Heart left ventricle (tissue), 13 donors: ENCODE data around the gene TBCE.

Source experiments
- POLR2A ChIP-seq, 2 donors: fragments of 450-650 bp; IDR thresholded peaks; one replicate each; pipeline ENCODE4 v1.6.1; 2017; ENCODE audit warnings: antibody characterized with exemption in 2 of 2, mild to moderate bottlenecking in 2 of 2, moderate library complexity in 2 of 2
- TF ChIP-seq, protein P1 (sequence below), 12 donors: fragments of 200-600 bp; sonication (generic) in 4 of 12; IDR thresholded peaks; one replicate each; pipeline versions ENCODE4 v1.5.0 to v1.8.0; 2018 to 2022; ENCODE audit warnings: antibody characterized with exemption in 12 of 12, mild to moderate bottlenecking in 5 of 12
- donor health status: ischemic (EF 13 %, LVEDD 7.1; RV severe dilation, severe dysfunction).
- donor health status: DM: no; HTN: yes; CAD: no.
- donor health status: DM: no; HTN: no; CAD: no.
- donor health status: ischemic (EF 25% LVEDD 6.9; RV normal size, moderate dysfunction).
- donor health status: ischemic (EF 25% LVEDD 5.7; RV mildly dilated, moderate dysfunction).
- donor health status: ischemic (EF 35%, LVEDD 5.7; RV mildly dilated, moderate dysfunction).
- donor health status: nonischemic (EF 11% LVEDD 7.7; RV severe dilation, severe dysfunction).
- donor health status: DM: yes; HTN: yes; CAD: no.
- donor health status: PGD.
- donor health status: ischemic (EF 29% LVEDD 5.4; RV normal size, mild dysfunction).
- donor health status: nonischemic (EF 23%, LVEDD 6.1; RV moderate dilation, normal function).

- TF ChIP-seq, protein P1, sequence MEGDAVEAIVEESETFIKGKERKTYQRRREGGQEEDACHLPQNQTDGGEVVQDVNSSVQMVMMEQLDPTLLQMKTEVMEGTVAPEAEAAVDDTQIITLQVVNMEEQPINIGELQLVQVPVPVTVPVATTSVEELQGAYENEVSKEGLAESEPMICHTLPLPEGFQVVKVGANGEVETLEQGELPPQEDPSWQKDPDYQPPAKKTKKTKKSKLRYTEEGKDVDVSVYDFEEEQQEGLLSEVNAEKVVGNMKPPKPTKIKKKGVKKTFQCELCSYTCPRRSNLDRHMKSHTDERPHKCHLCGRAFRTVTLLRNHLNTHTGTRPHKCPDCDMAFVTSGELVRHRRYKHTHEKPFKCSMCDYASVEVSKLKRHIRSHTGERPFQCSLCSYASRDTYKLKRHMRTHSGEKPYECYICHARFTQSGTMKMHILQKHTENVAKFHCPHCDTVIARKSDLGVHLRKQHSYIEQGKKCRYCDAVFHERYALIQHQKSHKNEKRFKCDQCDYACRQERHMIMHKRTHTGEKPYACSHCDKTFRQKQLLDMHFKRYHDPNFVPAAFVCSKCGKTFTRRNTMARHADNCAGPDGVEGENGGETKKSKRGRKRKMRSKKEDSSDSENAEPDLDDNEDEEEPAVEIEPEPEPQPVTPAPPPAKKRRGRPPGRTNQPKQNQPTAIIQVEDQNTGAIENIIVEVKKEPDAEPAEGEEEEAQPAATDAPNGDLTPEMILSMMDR (IDR thresholded peaks at IDR 0.05): no peak
- no peak for TF ChIP-seq POLR2A (IDR thresholded peaks at IDR 0.05)
Observed at GRCh38 chr1:235407419-235407818, 40.2 kb downstream of the TBCE start.
